Effector memory CD8-positive, alpha-beta T cell (primary cell): Measurements from ENCODE around the gene ZNF544.
A peak's percentile ranks its signal among the peaks of the same experiment; 100 is the strongest.

Source experiments
- ATAC-seq: fragments of 150-1000 bp; cut with Tn5 transposase; replicated peaks from 2 replicates; pipeline ENCODE4 v1.10.0; 2021; ENCODE audit warnings: mild to moderate bottlenecking, moderate library complexity
- DNase-seq, 3 experiments: peaks; one replicate each; pipeline ENCODE4 v3.0.0; 2021
- H3K27ac Mint-ChIP-seq, 2 donors: one replicate each; pipeline ENCODE4 v1.8.0; 2022; ENCODE audit warnings: mild to moderate bottlenecking in 2 of 2, mixed read lengths in 2 of 2, moderate library complexity in 2 of 2
- H3K27me3 Mint-ChIP-seq, 2 donors: one replicate each; pipeline ENCODE4 v1.8.0; 2022; ENCODE audit warnings: mixed read lengths in 2 of 2
- H3K36me3 Mint-ChIP-seq: one replicate; pipeline ENCODE4 v1.8.0; 2022; ENCODE audit warnings: mild to moderate bottlenecking, moderate library complexity, mixed read lengths; ENCODE audit not compliant: insufficient read depth
- H3K4me1 Mint-ChIP-seq, 2 donors: one replicate each; pipeline ENCODE4 v1.8.0; 2022; ENCODE audit warnings: low read depth in 2 of 2, mixed read lengths in 2 of 2
- H3K4me3 Mint-ChIP-seq, 2 donors: one replicate each; pipeline ENCODE4 v1.8.0; 2022; ENCODE audit warnings: mild to moderate bottlenecking in 2 of 2, mixed read lengths in 2 of 2, moderate library complexity in 2 of 2
- H3K9me3 Mint-ChIP-seq, 2 donors: one replicate each; pipeline ENCODE4 v1.8.0; 2022; ENCODE audit warnings: mixed read lengths in 2 of 2

The ZNF544 gene

DNA sequence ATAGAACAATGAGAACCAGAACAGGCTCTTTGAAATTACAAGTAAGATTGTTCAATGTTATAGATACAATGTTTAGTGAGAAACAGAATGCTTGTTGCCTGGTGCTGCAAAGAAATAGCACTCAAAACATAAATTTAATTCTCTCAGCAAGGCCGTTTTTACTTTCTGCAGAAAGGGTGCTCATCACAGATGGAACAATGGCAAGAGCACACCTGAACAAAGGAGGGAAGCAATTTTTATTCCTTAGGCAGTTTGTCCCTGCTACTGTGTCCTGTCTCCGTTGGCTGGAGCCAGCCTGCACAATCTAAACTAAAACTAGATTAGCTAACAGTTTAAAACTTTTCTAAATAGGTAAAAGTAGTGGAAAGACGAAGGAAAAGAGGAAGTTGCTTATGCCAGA lies 39.6 kb downstream of the ZNF544 start:
- Mint-ChIP-seq H3K36me3 (peaks cover 32% of the 10 kb centered on the region), H3K9me3 (peaks cover 0 to 2% of the 10 kb centered on the region in 2 donors), H3K27me3 (no peaks in the 10 kb centered on the region), H3K27ac (no peak overlapping the region), H3K4me3 (no peak overlapping the region), H3K4me1 (no peaks in the 10 kb centered on the region)
- DNase-seq (no peak), ATAC-seq (no peak)

GRCh38 chr19:58274771-58275201 lies 46.1 kb downstream of the ZNF544 start:
- H3K4me1 Mint-ChIP-seq, result peaks cover 12 to 22% of the 10 kb centered on the region in 2 donors
- H3K27me3 Mint-ChIP-seq, result no peaks in the 10 kb centered on the region
- no peak overlapping the region for H3K4me3 Mint-ChIP-seq
- H3K27ac Mint-ChIP-seq, result no peak overlapping the region
- H3K9me3 Mint-ChIP-seq, result peaks cover 0 to 2% of the 10 kb centered on the region in 2 donors
- ATAC-seq, result no peak
- DNase-seq, result no peak
- peaks cover 42% of the 10 kb centered on the region for H3K36me3 Mint-ChIP-seq

DNA sequence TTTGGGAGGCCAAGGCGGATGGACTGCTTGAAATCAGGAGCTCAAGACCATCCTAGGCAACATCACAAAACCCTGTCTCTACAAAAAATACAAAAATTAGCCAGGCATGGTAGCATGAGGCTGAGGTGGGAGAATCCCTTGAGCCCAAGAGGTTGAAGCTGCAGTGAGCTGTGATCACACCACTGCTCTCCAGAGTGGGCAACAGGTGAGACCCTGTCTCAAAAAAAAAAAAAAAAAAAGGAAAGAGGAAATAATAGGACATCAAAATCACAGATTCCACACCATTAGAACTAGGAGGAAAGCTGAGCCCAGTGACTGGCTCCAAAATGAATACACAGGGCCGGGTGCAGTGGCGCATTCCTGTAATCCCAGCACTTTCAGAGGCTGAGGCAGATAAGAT lies 46.9 kb downstream of the ZNF544 start:
- Mint-ChIP-seq H3K4me3 (no peak overlapping the region), H3K4me1 (peaks cover 20 to 30% of the 10 kb centered on the region in 2 donors), H3K36me3 (peaks cover 38% of the 10 kb centered on the region), H3K27me3 (no peaks in the 10 kb centered on the region), H3K9me3 (no peaks in the 10 kb centered on the region), H3K27ac (no peak overlapping the region)
- DNase-seq (no peak), ATAC-seq (no peak)

DNA sequence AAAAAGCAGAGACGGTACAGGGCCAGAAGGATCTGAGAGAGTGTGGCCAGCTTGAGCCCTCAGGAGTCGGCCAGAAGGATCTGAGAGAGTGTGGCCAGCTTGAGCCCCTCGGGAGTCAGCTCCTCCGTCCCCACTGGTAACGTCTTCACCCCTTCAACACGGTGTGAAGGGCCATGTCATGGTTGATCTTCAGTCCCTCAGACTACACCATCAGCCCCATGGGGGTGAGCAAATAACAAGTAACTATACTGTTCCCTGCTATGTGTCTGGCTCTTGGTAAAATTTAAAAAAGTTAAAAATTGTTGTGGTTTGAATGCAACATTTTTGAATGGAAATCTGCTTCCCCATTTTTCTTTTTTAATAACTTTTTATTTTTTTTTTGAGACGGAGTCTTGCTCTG lies 48.5 kb downstream of the ZNF544 start:
- H3K27me3 Mint-ChIP-seq, result no peaks in the 10 kb centered on the region
- H3K27ac Mint-ChIP-seq, result no peak overlapping the region
- ATAC-seq (no peak), DNase-seq (no peak)
- peaks cover 27% of the 10 kb centered on the region for H3K36me3 Mint-ChIP-seq
- peaks cover 28 to 42% of the 10 kb centered on the region in 2 donors for H3K4me1 Mint-ChIP-seq
- no peaks in the 10 kb centered on the region for H3K9me3 Mint-ChIP-seq
- peak overlapping the region; percentile 45 to 91 for H3K4me3 Mint-ChIP-seq

- peak overlapping the region; percentile 81 to 91 for H3K27ac Mint-ChIP-seq
- DNase-seq (no peak), ATAC-seq (peak; percentile 2)
- H3K27me3 Mint-ChIP-seq, result no peaks in the 10 kb centered on the region
- H3K4me1 Mint-ChIP-seq, result peaks cover 30 to 42% of the 10 kb centered on the region in 2 donors
- peaks cover 22% of the 10 kb centered on the region for H3K36me3 Mint-ChIP-seq
- peak overlapping the region; percentile 90 to 91 for H3K4me3 Mint-ChIP-seq
- H3K9me3 Mint-ChIP-seq, result no peaks in the 10 kb centered on the region
Measured at GRCh38 chr19:58277748-58278540, 49.2 kb downstream of the ZNF544 start.

DNA sequence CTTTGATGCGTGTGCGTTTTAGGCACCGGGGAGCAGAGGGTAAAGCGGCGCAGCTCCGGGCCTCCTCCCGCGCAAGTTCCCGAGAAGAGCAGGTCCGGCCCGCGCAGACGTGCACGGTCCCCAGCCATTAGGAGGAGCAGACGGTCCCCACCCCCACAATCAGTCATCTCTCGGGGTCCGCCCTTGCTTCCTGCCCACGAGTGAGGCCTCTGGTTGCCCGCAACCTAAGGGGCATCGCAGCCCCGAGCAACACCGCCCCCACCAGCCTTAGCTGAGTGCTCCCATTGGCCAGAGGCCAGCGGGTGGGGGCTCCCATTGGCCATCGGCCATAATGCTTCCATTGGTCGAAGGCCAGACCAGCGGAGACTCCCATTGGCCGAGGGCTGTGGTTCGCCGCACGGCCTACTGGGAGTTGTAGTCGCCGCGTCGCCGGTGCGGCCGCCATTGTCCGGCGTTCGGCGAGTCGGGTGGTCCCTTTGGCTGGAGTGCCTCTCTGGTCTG lies 49.9 kb downstream of the ZNF544 start, which contains the start of gene ZNF8:
Gene ZNF8 (plus strand): TSS at position 415 of the 501 bp plus-strand sequence. CDS start 127 bp downstream, outside the sequence.
- no peaks in the 10 kb centered on the region for H3K9me3 Mint-ChIP-seq
- DNase-seq (peak; percentile 91 to 97 (median 96)), ATAC-seq (peak; percentile 94)
- no peaks in the 10 kb centered on the region for H3K27me3 Mint-ChIP-seq
- peak within 1 kb of the TSS; percentile 90 to 91 for H3K4me3 Mint-ChIP-seq
- peaks cover 30 to 42% of the 10 kb centered on the region in 2 donors for H3K4me1 Mint-ChIP-seq
- H3K27ac Mint-ChIP-seq, result peak within 1 kb of the TSS; percentile 81 to 91
- peaks cover 22% of the 10 kb centered on the region for H3K36me3 Mint-ChIP-seq

DNA sequence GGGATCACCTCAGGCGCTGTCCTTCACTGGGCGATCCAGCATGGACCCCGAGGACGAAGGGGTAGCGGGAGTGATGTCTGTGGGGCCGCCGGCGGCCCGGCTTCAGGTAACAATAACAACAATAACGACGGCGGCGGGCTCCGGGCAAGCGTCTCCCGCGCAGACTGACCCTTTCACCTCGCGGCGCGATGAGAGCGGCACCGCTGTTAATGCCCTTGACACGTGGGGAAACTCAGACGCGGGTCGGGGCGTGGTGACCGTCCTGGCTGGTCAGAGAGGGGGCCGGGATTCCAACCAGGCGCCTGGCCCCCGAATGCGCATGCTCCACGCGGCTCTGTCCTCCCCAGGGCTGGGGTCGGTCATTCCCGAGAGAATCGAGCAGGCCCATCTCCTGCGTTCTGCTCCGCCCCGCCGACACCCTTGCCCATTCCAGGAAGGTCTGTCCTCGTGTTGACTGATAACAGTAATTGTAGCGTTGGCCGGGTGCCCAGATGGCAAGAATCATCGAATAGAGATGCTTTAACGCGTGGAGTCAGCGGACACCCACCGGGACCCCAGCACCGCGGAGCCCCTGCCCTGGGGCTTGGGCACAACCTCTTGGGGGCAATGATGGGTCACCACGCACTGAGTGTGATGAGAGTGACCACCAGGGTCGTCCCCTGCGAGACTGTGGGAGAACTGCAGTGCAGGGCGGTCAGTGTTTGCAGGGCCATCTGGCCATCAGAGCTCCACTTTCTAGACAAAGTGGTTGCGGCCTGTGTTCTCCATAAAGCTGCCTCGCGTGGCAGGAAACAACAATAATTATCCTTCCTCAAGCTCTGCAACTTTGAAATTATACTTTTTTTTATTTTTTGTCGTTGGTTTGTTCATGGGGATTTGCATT lies 50.6 kb downstream of the ZNF544 start:
- DNase-seq (peak; percentile 8 to 22 (median 11)), ATAC-seq (no peak)
- Mint-ChIP-seq H3K27ac (peak overlapping the region; percentile 81 to 91), H3K4me1 (peaks cover 30 to 42% of the 10 kb centered on the region in 2 donors), H3K4me3 (peak overlapping the region; percentile 90 to 91), H3K27me3 (no peaks in the 10 kb centered on the region), H3K9me3 (no peaks in the 10 kb centered on the region), H3K36me3 (peaks cover 22% of the 10 kb centered on the region)

GRCh38 chr19:58279925-58280316 lies 51.2 kb downstream of the ZNF544 start:
- peak overlapping the region in 1 of 2 donors; percentile 81 for H3K27ac Mint-ChIP-seq
- H3K9me3 Mint-ChIP-seq, result no peaks in the 10 kb centered on the region
- peaks cover 30 to 42% of the 10 kb centered on the region in 2 donors for H3K4me1 Mint-ChIP-seq
- H3K36me3 Mint-ChIP-seq, result peaks cover 22% of the 10 kb centered on the region
- no peak for DNase-seq
- H3K4me3 Mint-ChIP-seq, result peak overlapping the region; percentile 90 to 91
- no peak for ATAC-seq
- H3K27me3 Mint-ChIP-seq, result no peaks in the 10 kb centered on the region

DNA sequence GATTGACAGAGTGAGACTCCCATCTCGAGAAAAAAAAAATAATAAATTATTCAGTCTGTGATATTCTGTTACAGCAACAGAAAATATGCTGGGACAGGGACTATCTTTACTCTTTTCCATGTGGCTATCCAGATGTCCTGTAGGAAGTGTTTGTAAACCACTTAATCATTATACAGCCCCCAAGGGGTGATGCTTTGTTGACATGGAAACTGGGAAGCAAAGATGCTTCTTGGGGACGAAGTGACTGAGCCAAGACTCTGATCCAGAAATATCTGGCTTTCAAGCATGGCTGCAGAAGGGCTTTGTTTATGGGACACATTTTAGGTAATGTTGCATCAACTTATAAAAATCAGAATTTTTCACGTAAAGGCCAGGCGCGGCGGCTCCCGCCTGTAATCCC lies 55.5 kb downstream of the ZNF544 start:
- no peak overlapping the region for H3K4me3 Mint-ChIP-seq
- H3K4me1 Mint-ChIP-seq, result peaks cover 24 to 26% of the 10 kb centered on the region in 2 donors
- H3K27me3 Mint-ChIP-seq, result no peaks in the 10 kb centered on the region
- peaks cover 27% of the 10 kb centered on the region for H3K36me3 Mint-ChIP-seq
- ATAC-seq (no peak), DNase-seq (no peak)
- no peaks in the 10 kb centered on the region for H3K9me3 Mint-ChIP-seq
- H3K27ac Mint-ChIP-seq, result no peak overlapping the region

- no peak overlapping the region for H3K4me3 Mint-ChIP-seq
- ATAC-seq (no peak), DNase-seq (no peak)
- H3K4me1 Mint-ChIP-seq, result peaks cover 5 to 6% of the 10 kb centered on the region in 2 donors
- H3K27ac Mint-ChIP-seq, result no peak overlapping the region
- peaks cover 45% of the 10 kb centered on the region for H3K36me3 Mint-ChIP-seq
- H3K27me3 Mint-ChIP-seq, result no peaks in the 10 kb centered on the region
- peaks cover 0 to 4% of the 10 kb centered on the region in 2 donors for H3K9me3 Mint-ChIP-seq
Measured at GRCh38 chr19:58291943-58292342, 63.2 kb downstream of the ZNF544 start.

- H3K27ac Mint-ChIP-seq, result no peak overlapping the region
Measured at GRCh38 chr19:58294743-58295374, 66.1 kb downstream of the ZNF544 start.

DNA sequence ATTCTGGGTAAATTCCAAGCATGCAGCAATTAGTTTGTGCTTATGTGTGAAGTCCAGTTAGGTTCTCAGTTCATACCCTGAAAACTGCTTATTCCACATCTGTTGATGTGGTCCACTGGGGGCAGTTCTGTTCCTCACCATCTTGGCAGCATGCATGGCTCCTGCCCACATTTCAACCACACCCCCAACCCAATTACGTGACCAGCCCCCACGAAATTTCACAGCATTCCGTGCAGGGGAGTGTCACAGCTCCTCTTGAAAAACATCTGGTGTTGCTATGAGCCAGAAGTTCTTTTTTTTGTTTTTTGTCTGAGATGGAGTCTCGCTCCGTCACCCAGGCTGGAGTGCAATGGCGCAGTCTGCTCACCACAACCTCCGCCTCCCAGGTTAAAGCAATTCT lies 67.4 kb downstream of the ZNF544 start:
- Mint-ChIP-seq H3K27ac (no peak overlapping the region), H3K4me1 (peaks cover 6 to 7% of the 10 kb centered on the region in 2 donors), H3K36me3 (peaks cover 20% of the 10 kb centered on the region), H3K4me3 (no peak overlapping the region), H3K27me3 (no peaks in the 10 kb centered on the region), H3K9me3 (peaks cover 0 to 4% of the 10 kb centered on the region in 2 donors)
- no peak for ATAC-seq
- DNase-seq, result no peak

More at GRCh38 chr19:58294743-58295374, 66.1 kb downstream of the ZNF544 start:
- ATAC-seq (no peak), DNase-seq (no peak)
- H3K9me3 Mint-ChIP-seq, result peaks cover 0 to 4% of the 10 kb centered on the region in 2 donors
- no peak overlapping the region for H3K4me3 Mint-ChIP-seq
- H3K36me3 Mint-ChIP-seq, result peaks cover 32% of the 10 kb centered on the region
- H3K27me3 Mint-ChIP-seq, result no peaks in the 10 kb centered on the region
- H3K4me1 Mint-ChIP-seq, result peaks cover 5 to 6% of the 10 kb centered on the region in 2 donors

GRCh38 chr19:58300620-58301019 lies 71.9 kb downstream of the ZNF544 start:
- no peaks in the 10 kb centered on the region for H3K27me3 Mint-ChIP-seq
- ATAC-seq (no peak), DNase-seq (no peak)
- peak overlapping the region in 1 of 2 donors; percentile 49 for H3K27ac Mint-ChIP-seq
- no peak overlapping the region for H3K4me3 Mint-ChIP-seq
- H3K4me1 Mint-ChIP-seq, result peaks cover 9 to 10% of the 10 kb centered on the region in 2 donors
- no peaks in the 10 kb centered on the region for H3K9me3 Mint-ChIP-seq
- peaks cover 10% of the 10 kb centered on the region for H3K36me3 Mint-ChIP-seq
